ENCODE measurements around the gene CTAGE15.
"Not testable (repeated sequence)": the region's sequence is repeated elsewhere in the genome, so short reads cannot be mapped to it uniquely, and the experiment has no call there.

CTAGE15 gene, protein sequence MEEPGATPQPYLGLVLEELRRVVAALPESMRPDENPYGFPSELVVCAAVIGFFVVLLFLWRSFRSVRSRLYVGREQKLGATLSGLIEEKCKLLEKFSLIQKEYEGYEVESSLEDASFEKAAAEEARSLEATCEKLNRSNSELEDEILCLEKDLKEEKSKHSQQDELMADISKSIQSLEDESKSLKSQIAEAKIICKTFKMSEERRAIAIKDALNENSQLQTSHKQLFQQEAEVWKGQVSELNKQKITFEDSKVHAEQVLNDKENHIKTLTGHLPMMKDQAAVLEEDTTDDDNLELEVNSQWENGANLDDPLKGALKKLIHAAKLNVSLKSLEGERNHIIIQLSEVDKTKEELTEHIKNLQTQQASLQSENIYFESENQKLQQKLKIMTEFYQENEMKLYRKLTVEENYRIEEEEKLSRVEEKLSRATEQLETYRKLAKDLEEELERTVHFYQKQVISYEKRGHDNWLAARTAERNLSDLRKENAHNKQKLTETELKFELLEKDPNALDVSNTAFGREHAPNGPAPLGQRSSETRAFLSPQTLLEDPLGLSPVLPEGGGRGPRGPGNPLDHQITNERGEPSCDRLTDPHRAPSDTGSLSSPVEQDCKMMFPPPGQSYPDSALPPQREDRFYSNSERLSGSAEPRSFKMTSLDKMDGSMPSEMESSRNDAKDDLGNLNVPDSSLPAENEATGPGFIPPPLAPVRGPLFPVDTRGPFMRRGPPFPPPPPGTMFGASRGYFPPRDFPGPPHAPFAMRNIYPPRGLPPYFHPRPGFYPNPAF

DNA sequence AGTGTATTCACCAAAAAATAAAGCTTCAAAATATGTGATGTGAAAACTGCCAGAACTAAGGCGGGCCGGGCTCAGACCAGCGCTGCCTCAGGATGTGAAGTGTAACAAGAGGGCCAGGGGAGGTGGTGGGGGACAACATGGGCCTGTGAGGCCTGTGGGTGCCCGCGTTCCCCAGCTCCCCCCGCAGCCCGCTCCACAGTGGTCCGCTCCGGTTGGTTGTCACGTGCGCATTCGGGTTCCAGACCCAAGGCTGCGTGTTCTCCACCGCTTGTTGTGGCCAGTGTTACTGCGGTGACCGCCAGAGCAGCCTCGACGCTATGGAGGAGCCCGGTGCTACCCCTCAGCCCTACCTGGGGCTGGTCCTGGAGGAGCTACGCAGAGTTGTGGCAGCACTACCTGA, at the start of gene CTAGE15:
TSS of gene CTAGE15 (plus strand) at position 301 of the 400 bp plus-strand sequence. CDS start at position 318, 17 bp downstream.
- DNase-seq: not testable (repeated sequence)

DNA sequence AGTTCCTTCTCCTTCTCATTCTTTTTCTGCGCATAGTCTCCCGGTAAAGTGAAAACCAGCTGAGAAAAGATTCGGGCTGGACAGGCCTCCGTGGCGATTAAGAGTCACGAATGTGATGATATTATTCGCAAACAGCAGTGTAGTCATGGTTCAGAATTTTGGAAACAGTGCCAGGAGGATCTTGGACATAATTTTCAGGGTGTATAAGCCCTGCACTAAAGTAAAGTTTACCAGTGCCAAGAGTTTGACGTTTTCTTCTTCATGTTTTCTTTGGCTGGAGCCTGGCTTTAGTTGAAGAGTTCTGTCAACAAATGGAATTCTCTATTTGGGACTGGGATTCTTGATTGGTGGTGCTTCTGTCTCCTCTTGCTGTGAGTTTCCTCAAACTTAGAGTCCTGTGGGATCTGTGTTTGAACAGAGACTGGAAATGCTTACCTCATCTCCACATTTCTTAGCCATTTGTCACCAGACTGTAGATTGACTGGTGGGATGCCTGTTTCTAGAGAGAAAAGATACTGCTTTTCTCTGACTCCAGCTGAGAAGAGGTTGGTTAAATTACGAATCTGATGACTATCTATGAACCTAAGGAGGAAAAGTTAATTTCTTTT, 49.2 kb upstream of the CTAGE15 start:
- DNase-seq: not testable (repeated sequence)

DNA sequence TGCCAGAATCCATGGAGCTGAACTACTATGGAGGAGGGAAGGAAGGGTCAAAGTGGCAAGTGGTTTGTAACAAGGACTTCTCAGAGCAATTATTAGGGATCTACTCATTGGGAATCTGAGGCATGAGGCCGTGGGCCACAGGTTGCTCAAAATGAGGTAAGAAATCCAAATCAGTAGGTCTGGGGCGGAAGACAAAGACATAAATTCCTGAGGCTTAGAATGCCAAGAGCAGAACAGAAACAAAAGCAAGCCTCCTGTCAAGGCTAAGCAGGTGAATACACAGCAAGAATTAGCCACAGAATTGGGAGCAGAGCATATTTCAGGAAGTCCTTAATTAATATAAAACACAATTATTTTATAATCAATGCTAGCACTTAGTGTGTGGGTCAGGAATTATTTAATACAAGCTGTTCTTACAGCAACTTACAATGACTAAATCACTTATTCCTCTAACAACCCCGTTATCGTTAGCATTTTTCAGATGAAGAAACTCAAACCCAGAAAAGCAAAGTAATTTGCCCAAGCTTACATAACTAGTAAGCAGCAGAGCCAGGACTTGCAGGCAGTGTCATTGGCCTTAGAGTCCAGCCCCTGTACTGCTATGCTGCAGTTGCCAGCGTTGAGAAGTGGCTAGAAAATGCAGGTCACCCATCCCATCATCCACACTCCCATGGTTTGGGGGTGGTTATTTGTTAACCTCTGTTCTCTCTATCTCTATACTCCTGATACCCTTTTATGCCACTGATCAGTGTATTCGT, 40.3 kb upstream of the CTAGE15 start:
- not testable (repeated sequence) for DNase-seq

DNA sequence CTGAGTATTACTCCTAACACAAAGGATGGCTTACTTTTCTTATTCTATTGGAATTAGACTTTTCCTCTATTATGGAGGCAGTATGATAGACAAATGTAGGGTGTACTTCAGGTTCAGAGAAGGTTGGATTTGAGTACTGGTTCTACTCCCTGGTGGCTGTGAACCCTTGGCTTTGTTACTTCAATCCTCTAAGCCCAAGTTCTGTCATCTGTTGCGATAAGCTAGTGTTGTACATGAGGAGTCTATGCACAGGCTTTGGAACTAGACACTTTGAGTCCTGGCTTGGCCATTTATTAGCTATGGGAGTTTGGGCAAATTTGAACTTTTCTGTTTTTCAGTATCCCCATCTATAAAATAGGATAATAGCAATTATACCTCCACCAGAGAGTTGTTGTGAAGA, 39.7 kb upstream of the CTAGE15 start:
- DNase-seq: not testable (repeated sequence)

DNA sequence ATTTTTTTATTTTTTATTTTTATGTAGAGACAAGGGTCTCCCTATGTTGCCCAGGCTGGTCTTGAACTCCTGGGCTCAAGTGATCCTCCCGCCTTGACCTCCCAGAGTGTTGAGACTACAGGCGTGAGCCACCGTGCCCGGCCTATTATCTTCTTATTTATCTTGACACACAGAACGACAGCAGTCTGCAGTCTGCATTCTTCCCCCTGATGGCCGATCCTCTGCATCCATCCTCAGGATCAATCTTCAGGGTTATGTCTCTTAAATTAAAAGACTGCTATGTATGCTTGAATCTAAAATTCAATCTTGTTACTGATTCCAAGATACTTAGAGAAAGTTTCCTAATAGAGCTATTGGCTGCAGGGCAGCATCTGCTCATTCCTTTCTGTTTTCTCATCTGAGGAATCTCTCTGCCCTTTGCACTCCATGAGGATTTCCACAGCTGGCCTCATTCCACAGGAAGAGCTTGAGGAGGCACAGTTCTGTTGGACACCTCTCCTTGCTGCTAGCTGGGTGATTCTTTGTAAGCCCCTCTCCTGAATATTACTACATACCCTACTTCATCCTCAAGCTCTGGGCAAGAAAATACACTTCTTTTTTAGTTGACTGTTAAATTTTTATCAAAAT, 38.3 kb upstream of the CTAGE15 start:
- DNase-seq: not testable (repeated sequence)

DNA sequence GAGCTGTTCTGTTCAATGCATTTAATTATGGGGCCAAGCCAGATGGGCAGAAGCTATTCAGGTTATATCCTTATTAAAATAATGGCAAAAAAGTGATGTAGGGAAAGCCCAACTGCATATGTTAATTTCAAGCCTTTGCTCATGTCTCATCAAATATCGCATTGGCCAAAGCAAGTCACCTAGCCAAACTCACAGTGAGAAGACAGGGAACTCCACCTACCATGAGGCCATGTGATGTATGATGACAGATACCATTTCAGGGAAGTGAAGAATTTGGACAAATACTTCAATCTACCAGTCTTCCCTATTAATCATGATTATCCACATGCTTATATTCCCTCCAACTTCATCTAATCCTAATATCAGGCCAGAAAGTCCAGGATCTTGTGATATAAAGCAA, 35.2 kb upstream of the CTAGE15 start:
- not testable (repeated sequence) for DNase-seq

DNA sequence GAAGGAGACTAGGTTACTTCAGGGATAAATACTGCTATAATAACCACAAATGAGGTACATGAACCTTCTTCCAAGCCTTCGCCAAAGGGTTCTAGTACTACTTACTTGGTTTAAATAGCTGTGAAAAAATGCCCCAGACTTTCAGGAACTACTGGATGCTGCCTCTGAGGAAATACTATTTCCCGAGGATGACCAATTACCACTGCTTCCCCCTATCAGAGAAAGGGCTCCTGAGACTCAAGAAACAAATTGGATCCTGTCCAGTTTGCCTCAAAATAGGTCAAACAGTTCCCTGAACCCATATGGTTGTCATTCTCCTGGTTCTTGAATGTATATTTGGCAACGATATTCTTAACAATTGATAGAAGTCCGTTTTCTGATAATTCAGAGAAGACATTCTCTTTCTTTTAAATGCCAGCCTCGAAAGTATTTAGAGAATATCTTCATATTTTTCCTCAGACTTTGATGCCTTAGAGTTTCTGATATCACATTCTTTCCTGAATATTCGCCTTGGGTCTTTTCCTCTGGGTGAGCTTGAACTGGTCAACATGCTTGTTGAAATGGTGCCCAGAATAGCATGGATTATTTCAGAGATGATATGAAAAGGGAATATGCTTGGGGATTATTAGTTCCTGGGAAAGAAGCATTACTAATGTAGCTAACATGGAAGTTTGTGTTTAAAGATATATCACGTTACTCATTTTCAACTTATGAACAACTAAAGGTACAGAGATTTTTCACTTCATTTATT, 28.1 kb upstream of the CTAGE15 start:
- DNase-seq: not testable (repeated sequence)

DNA sequence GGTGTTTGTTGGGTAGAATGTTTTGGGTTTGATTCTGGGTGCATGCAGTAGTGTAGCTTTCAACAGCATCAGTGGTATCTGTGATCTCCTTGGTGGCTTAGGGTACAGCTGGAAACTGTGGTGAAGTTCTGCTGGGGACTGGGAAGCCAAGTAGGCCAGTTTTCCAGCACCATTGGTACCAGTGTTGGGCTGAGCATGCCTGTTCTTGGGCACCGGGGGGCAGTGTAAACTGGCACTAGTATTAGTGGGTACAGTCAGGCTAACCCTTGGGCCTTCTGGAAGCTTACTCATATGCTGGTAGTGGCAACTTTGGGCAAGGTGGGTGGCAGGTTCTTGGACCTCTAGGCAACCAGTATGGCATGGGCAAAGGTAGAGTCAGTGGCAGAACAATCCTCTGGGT, 15.6 kb upstream of the CTAGE15 start:
- not testable (repeated sequence) for DNase-seq

DNA sequence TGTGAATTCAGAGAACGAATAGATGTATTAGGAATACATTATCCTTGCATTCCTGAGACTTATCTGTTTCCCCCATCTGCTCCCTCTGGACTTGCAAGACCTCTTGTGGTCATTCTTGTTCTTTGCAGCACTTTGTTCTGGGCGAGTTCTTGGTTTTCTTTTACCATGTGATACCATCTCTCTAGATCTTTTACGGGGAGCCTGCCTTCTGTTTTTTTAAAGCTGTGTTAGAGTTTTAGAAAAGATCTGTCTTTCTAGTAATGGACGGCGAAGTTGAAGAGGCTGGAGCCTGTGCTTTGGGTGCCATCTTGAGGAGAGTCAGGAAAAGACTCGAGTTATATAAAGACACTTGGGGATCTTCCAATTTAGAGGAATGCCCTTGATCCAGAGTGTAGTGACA, 8.3 kb upstream of the CTAGE15 start:
- DNase-seq: not testable (repeated sequence)

DNA sequence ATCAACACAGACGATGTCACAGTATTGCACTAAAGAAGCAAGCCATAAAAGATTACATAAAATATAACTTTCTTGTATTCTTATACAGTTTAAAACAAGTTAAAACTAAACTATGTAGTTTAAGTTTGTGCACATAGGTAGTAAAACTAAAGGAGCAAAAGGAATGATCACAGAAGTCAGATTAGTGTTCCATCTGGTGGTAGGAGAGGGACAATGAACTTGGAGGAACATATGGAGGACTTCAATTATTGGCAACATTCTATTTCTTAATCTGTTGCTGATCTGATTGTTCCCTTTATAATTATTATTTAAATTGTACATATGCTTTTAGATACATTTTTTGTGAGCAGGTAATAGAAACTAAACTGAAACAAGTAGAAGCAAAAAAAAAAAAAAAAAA, 5.6 kb upstream of the CTAGE15 start:
- DNase-seq: not testable (repeated sequence)

DNA sequence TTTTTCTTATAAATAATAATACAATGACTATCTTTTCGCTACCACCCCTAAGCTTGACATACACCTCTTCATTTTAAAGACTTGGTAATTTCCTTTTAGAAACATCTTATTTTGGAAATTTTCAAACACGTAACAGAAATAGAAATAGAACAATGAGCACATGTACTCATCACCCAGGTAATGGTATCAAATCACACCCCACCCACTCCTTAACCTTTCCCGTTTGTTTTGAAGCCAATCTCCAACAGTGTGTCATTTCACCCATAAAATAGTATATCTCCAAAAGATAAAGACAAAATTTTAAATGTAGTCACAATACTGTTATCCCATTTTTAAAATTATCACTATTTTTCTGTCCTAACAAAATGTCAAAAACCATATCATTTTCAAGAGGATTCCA, 16.6 kb downstream of the CTAGE15 start:
- not testable (repeated sequence) for DNase-seq

DNA sequence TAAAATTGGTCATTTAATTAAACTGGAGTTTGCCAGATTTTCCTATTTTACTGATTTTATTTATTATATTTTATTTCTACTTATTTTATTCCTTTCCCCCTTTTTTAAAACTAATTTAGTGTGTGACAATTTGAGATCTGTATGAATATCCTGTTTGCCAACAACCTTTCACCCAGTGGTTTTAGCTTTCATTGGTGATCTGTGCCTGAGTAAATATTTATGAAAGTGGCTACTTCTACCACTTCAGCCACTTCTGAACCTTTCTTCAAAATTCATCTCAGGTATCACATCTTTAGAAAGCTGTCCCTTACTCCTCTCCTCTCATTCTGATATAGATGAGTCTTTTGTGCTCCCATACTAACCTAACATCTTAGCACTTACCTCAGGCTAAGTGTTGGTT, 18.3 kb downstream of the CTAGE15 start:
- DNase-seq: not testable (repeated sequence)

DNA sequence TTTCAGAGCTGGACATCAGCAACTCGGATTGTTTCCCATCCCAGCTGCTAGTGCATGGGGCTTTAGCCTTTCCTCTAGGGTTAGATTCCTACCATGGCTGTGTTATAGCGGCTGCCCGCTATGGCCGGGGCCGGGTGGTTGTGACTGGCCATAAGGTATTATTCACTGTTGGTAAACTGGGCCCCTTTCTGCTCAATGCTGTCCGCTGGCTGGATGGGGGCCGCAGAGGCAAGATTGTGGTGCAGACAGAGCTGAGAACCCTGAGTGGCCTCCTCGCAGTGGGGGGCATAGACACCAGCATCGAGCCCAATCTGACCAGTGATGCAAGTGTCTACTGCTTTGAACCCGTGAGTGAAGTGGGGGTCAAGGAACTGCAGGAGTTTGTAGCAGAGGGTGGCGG, 26.5 kb downstream of the CTAGE15 start:
- not testable (repeated sequence) for DNase-seq

DNA sequence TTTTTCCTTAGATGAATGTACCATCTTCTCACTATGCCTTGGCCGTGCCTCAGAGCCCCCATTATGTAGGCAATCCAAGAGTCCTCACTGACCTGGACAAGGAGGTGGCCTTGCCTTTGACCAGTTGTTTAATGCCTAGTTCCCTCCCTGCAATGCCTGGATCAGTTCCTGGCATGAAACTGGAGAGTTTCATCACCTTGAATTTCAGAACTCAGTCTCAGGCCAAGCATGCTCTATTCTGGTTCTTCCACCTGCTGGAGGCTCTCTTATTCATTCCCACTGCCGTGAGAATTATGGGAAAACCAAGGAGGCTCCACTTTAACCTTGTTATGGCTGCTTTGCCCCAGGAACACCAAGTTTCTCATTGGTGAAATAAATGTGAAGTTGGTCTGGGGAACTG, 31.9 kb downstream of the CTAGE15 start:
- not testable (repeated sequence) for DNase-seq

DNA sequence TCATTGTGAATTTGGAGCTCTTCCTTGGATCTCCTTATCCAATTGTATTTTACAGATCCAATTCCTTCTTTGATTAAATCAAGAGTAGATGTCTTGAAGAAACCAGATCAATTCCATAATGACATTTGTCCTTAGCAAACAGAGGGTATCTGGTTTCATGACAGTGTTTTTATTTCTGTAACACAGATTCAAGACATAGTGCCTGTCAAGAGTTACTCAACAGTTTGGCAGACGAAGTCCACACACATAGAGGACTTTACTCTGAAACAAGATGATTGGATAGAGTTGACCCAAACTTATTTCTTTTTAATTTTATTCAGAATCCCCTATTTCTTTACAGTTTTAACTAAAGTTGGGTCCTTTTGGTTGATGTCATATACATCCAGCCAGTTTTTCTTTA, 34.5 kb downstream of the CTAGE15 start:
- DNase-seq: not testable (repeated sequence)

DNA sequence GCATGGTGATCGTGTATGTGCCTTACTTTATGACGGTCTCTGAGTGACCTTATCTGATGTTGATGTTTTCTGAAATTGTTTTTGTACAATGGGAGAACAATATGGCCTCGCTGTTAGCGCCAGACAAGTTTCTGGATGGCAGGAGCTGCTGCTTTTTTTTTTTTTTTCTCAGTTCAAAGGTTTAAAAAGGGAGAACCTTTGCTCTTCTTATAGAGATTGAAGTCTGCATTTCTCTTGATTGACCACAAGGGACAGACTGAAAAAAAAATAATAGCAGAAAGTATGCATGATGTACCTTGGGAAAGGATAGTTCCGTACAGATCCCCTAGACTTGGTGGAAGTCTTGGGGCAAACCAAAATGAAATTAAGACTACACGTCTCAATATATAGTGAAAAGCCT, 43.9 kb downstream of the CTAGE15 start:
- DNase-seq: not testable (repeated sequence)

DNA sequence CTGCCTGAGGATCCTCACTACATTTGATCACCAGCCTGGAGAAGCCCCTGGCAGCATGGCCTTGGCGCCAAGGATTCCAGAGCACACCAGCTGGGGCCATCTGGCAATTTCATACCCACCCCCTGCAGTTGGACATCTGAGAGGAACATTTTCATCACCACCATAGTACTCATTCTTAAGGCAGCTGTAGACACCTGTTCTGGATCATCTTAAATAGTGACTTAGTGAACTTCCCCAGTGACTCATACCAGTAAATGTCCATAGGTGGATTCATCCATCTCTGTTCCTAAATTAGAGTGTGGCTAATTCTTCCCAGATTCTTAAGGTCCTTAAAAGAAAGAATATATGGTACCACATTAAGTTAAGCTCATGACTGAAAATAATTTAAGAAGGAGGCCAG, 45.6 kb downstream of the CTAGE15 start:
- not testable (repeated sequence) for DNase-seq

DNA sequence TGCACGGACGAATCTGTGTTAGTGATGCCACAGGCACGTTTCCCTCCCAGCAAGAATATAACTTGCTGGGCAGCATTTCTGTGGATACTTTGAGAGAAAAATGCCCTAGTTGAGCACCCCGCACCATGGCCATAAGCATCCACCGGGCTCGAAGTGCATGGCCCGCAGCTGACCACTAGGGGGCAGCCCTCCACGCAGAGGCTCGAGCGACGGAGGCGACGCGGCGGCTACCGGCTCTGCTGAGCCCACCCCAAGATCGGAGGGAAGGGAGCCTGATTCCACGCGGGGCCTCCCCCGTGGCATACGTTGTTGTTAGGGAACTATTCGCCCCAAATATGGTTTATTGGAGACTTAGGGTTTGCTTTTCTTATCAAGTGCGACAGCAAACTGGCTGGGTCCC, 48.5 kb downstream of the CTAGE15 start:
- DNase-seq: not testable (repeated sequence)

DNA sequence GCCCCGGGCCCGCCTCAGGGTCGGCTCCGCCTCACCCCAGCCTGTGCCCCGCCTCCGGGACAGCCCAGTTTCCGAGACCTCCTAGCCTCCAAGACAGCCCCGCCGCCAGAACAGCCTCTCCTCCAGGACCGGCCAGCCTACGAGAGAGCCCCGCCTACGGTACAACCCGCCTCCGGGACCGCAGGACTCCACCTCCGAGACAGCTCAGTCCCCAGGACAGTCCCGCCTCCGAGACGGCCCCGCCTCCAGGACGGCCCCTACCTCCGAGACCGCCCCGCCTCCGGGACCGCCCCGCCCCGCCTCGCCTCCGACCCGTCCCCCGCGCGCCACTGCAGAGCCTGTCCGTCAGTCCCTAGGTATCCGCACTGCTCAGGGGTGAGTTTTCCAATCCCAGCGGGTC, 49.0 kb downstream of the CTAGE15 start, which contains the start of gene TCAF2:
TSS of gene TCAF2 (plus strand) at position 329 of the 400 bp plus-strand sequence.
- DNase-seq: not testable (repeated sequence)

DNA sequence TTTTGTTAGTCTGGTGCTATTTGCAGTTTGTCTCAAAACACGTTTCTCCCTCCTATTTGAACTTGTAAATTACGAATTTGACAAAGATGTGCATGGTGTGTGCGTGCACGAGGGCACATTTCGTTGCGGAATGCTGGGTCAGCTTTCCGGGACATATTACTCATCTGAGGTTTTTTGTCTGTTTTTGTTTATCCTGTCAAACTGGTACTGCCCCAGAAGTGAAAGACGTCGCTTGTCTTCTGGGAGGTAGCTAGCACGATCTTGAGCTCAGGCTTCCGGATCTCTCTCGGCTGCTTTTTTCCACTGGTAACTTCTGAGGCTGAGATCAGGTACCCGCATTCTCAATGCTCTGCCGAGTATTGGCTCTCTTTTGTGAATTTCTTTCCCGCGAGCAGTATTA, 49.6 kb downstream of the CTAGE15 start:
- not testable (repeated sequence) for DNase-seq

DNA sequence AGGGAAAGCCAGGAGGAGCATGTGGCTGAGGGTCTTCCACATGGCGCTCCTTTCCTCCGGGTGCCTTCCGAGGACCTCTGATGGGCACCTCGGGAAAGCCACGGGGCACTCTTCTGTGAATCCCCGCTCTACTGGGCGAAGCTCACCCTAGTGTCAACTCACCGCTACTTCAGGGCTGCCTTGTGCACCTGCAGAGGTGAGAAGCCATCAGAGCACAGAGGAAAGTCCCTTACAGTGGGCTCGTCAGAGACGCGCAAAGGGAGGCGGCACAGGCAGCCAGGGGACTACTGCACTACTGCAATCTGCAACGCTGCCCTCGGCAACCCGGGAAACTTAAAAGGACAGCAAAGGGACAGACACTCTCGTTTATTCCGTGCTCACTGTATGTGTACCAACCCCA, 50.5 kb downstream of the CTAGE15 start:
- DNase-seq: not testable (repeated sequence)
